GM18505 (cell line): ENCODE results near the gene KCNAB2.

Experiments
- ATAC-seq: cut with Tn5 transposase; IDR thresholded peaks from one replicate; pipeline ENCODE4 v1.9.1; 2021; ENCODE audit not compliant: unreplicated experiment
- POLR2A ChIP-seq: IDR thresholded peaks from 4 replicates; pipeline ENCODE4 v1.6.1; 2011; ENCODE audit warnings: borderline replicate concordance; ENCODE audit not compliant: insufficient read depth, insufficient read length; ENCODE audit errors: extremely low read depth

Gene KCNAB2

DNA sequence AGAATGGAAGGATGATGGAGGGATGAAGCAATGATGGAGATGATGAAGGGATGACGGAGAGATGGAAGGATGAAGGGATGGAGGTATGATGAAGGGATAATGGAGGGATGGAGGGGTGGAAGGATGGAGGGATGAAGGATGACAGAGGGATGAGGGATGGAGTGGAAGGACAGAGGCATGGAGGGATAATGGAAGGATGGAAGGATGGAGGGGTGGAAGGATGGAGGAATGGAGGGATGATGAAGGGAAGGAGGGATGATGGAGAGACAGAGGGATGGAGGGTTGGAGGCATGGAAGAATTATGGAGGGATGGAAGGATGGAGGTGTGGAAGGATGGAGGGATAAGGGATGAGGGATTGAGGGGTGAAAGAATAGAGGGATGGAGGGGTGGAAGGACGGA is 62.8 kb downstream of the KCNAB2 start:
- no peak for ATAC-seq
- no peak for TF ChIP-seq POLR2A

GRCh38 chr1:6108937-6109614 is 63.4 kb downstream of the KCNAB2 start:
- no peak for ATAC-seq
- no peak for TF ChIP-seq POLR2A

DNA sequence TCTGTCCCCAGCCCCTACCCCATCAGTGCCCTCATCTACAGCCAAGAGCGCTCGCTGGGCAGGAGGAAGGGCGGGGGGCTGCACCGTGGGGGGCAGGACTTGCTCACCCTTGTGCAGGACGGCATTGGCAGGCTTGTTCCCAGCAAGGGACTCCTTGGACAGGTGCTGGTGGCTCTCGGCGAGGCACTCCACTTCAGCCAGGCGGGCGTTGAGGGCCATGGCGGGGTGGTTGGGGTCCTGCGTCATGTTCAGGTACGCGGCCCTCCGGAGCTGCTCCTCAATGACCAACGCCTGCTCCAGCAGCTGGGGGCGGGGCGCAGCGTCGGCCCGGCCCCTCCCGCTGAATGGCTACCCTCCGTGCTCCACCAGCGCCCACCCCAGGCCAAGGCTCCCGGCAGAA is 64.0 kb downstream of the KCNAB2 start:
- no peak for ATAC-seq
- TF ChIP-seq POLR2A, result no peak

DNA sequence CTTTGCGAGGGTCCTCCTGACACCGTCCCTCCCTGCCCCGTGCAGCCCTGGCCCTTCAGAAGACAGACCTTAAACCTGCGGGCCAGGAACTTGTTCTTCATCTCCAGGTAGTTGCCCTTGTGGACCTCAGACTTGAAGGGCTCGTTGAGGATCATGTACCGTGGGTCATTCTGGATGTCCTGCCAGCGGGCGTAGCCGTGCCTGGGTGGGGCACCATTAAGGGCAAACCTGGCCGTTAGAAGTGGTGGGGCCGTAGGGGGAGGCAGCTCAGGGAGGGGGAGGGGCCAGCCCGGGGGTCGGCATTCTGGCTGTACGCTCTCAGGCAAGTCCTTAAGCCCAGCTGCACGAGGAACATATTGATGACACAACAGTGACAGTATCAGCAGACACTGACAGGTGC is 64.6 kb downstream of the KCNAB2 start:
- TF ChIP-seq POLR2A, result no peak
- no peak for ATAC-seq

- ATAC-seq, result no peak
Measured at GRCh38 chr1:6111571-6111970, 65.9 kb downstream of the KCNAB2 start.

GRCh38 chr1:6111991-6112689 is 66.5 kb downstream of the KCNAB2 start:
- no peak for ATAC-seq
- no peak for TF ChIP-seq POLR2A

More at GRCh38 chr1:6111571-6111970, 65.9 kb downstream of the KCNAB2 start:
- TF ChIP-seq POLR2A, result no peak

- no peak for ATAC-seq
- no peak for TF ChIP-seq POLR2A
Measured at GRCh38 chr1:6112690-6113005, 67.0 kb downstream of the KCNAB2 start.

- ATAC-seq, result no peak
- TF ChIP-seq POLR2A, result no peak
Measured at GRCh38 chr1:6113116-6113515, 67.4 kb downstream of the KCNAB2 start.

GRCh38 chr1:6113745-6114144 is 68.1 kb downstream of the KCNAB2 start:
- no peak for TF ChIP-seq POLR2A
- ATAC-seq, result no peak

DNA sequence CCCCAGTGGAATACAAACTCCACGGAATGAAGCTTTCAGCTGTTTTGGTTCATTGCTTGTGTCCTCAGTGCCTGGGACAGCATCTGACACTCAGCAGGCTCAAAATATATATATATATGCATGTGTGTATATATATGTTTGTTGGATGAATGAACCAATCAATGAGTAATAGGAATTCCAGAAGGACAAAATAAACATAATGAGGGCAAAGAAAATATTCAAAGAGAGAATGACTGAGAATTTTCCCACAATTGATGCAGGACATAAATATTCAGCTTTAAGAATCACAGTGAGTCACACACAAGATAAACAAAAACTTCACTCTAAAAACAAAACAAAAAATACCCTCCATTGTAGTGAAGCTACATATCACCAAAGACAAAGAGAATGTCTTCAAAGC is 70.4 kb downstream of the KCNAB2 start:
- no peak for ATAC-seq
- TF ChIP-seq POLR2A, result no peak

DNA sequence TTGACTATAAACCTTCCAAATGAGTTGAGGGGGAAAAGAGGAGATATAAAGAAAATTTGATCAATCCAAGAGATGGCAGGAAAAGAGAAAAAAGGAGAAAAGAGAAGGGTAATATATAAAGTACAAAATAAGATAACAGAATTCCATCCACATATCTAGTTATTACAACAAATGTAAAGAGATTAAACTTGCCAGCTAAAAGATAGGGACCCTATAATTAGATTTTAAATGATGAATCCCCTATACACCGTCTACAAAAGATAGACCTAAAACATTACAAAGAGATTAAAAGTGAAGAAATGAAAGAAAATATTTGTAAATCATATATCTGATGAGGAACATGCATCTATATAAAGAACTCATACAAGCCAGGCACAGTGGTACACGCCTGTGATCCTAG is 71.4 kb downstream of the KCNAB2 start:
- ATAC-seq, result no peak
- no peak for TF ChIP-seq POLR2A

- TF ChIP-seq POLR2A, result no peak
- no peak for ATAC-seq
Measured at GRCh38 chr1:6117624-6118023, 71.9 kb downstream of the KCNAB2 start.

- no peak for TF ChIP-seq POLR2A
- ATAC-seq, result no peak
Measured at GRCh38 chr1:6118415-6118814, 72.7 kb downstream of the KCNAB2 start.

- ATAC-seq, result no peak
Measured at GRCh38 chr1:6121021-6121421, 75.3 kb downstream of the KCNAB2 start.

More at GRCh38 chr1:6121021-6121421, 75.3 kb downstream of the KCNAB2 start:
- TF ChIP-seq POLR2A, result no peak
